Prostate gland (tissue), 2 donors: ENCODE results near the gene FCER1G.

Source experiments
- CTCF ChIP-seq, 4 experiments: fragments of 200-600 bp in 2 of 4; fragments of 450-650 bp in 2 of 4; sonication (generic) in 2 of 4; IDR thresholded peaks; 1 replicate in 3 of 4; 2 replicates in 1 of 4; pipeline ENCODE4 v1.5.1; 2016 to 2019; ENCODE audit warnings: antibody characterized with exemption in 4 of 4, mild to moderate bottlenecking in 2 of 4, moderate library complexity in 2 of 4
- POLR2AphosphoS5 ChIP-seq: sonication (generic); formaldehyde crosslinking; IDR thresholded peaks from one replicate; pipeline ENCODE4 v1.6.1; 2017; ENCODE audit warnings: antibody characterized with exemption

GRCh38 chr1:161177112-161177935 is 37.8 kb upstream of the FCER1G start, which contains the start of gene B4GALT3:
- TF ChIP-seq CTCF (IDR thresholded peaks at IDR 0.05) = no peak
- peak; percentile 89 for TF ChIP-seq POLR2AphosphoS5
